Keratinocyte (primary cell): ENCODE measurements around the gene KCNH1.

Experiments
- EZH2 ChIP-seq: IDR thresholded peaks from one replicate; pipeline ENCODE4 v1.6.1; 2012; ENCODE audit warnings: inconsistent platforms, mild to moderate bottlenecking, low read length, moderate library complexity
- TF ChIP-seq, protein P1 (sequence below), 3 experiments: IDR thresholded peaks in 1 of 3; conservative IDR thresholded peaks in 1 of 3; optimal IDR thresholded peaks in 1 of 3; 2 replicates in 2 of 3; 3 replicates in 1 of 3; pipeline versions ENCODE3 to v1.5.1; 2011; ENCODE audit warnings: low read length in 3 of 3, mild to moderate bottlenecking in 3 of 3, moderate library complexity in 2 of 3, control low read depth in 1 of 3, inconsistent platforms in 1 of 3; ENCODE audit not compliant: insufficient read depth in 2 of 3; ENCODE audit errors: extremely low read depth in 1 of 3

DNA sequence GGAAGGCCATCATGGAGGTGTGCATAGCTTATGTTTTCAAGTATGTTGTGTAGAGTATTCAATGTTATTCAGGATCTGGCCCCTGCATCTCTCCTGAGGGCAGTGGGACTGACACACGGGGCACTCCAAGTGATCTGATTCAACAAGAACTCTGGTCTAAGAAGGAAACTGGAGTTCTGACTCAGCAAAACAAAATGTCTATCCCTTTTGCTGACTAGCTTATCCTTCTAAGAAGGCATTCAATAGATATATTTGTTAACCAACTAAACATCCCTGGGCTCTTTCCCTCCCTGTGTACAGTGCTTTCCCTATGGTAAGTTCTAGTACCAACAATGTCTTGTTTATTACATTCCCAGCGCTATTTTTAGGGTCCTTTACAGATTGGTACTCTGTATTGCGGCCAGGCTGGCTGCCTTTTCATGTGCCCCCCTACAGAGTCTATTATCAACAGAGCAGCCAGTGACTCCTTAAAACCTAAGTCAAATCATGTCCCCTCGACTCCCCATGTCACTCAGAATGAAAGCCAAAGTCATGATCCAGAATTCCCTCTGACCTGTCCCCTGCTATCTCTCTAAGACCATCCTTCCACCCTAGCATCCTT lies 304.9 kb downstream of the KCNH1 start:
- TF ChIP-seq, protein P1, sequence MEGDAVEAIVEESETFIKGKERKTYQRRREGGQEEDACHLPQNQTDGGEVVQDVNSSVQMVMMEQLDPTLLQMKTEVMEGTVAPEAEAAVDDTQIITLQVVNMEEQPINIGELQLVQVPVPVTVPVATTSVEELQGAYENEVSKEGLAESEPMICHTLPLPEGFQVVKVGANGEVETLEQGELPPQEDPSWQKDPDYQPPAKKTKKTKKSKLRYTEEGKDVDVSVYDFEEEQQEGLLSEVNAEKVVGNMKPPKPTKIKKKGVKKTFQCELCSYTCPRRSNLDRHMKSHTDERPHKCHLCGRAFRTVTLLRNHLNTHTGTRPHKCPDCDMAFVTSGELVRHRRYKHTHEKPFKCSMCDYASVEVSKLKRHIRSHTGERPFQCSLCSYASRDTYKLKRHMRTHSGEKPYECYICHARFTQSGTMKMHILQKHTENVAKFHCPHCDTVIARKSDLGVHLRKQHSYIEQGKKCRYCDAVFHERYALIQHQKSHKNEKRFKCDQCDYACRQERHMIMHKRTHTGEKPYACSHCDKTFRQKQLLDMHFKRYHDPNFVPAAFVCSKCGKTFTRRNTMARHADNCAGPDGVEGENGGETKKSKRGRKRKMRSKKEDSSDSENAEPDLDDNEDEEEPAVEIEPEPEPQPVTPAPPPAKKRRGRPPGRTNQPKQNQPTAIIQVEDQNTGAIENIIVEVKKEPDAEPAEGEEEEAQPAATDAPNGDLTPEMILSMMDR (optimal IDR thresholded peaks at IDR 0.05 in 1 of 3, IDR thresholded peaks at IDR 0.05 in 1 of 3, conservative IDR thresholded peaks at IDR 0.05 in 1 of 3; ENCODE audit: extremely low read depth in 1 of 3, insufficient read depth in 2 of 3, low read length in 3 of 3): no peak
- no peak for TF ChIP-seq EZH2
